PFSK-1 (cell line): Measurements from ENCODE around the gene ZG16B.

Experiments used
- FOXP2 ChIP-seq: optimal IDR thresholded peaks from 2 replicates; pipeline ENCODE3; 2011; ENCODE audit warnings: borderline replicate concordance, control low read depth, inconsistent platforms; ENCODE audit not compliant: insufficient read depth; ENCODE audit errors: extremely low read length, extremely low read depth
- POLR2AphosphoS5 ChIP-seq: IDR thresholded peaks from 2 replicates; pipeline ENCODE4 v1.6.1; 2012; ENCODE audit warnings: low read depth, mild to moderate bottlenecking, control low read depth, low read length, moderate library complexity
- SIN3A ChIP-seq: IDR thresholded peaks from 2 replicates; pipeline ENCODE4 v1.6.1; 2012; ENCODE audit warnings: mild to moderate bottlenecking, low read length, moderate library complexity, borderline replicate concordance; ENCODE audit not compliant: insufficient read depth
- TAF1 ChIP-seq: IDR thresholded peaks from 2 replicates; pipeline ENCODE4 v1.6.1; 2012; ENCODE audit warnings: low read length, control low read depth, borderline replicate concordance; ENCODE audit not compliant: insufficient read depth
- TF ChIP-seq, protein P1 (sequence below), 2 experiments: IDR thresholded peaks; 2 replicates each; pipeline versions ENCODE4 v1.6.1 to v1.8.0; 2011 to 2012; ENCODE audit warnings: low read depth in 2 of 2, low read length in 2 of 2, control low read depth in 1 of 2, inconsistent platforms in 1 of 2, mild to moderate bottlenecking in 1 of 2, moderate library complexity in 1 of 2; ENCODE audit not compliant: insufficient read depth in 1 of 2

Gene ZG16B

DNA sequence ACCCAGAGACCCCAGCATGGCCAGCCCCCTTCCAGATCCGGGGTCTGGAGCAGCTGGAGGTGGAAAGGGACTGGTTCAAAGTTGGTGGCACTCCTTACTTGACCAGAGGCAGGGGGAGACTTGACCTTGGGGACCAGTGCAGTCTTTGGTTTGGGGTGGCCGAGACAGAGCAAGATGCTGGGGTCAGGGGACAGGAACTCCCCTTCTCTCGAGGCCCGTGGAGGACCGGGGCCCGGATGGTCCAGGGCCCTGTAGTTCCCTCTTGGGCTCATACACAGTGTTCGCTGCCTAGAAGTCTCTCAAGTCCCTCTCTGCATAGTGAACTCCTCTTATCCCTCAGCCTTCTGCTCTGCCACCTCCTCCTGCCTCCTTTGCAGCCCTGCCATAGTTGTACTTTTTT is 42.1 kb upstream of the ZG16B start:
- TF ChIP-seq SIN3A: no peak
- no peak for TF ChIP-seq FOXP2
- TF ChIP-seq POLR2AphosphoS5: no peak
- TF ChIP-seq, protein P1, sequence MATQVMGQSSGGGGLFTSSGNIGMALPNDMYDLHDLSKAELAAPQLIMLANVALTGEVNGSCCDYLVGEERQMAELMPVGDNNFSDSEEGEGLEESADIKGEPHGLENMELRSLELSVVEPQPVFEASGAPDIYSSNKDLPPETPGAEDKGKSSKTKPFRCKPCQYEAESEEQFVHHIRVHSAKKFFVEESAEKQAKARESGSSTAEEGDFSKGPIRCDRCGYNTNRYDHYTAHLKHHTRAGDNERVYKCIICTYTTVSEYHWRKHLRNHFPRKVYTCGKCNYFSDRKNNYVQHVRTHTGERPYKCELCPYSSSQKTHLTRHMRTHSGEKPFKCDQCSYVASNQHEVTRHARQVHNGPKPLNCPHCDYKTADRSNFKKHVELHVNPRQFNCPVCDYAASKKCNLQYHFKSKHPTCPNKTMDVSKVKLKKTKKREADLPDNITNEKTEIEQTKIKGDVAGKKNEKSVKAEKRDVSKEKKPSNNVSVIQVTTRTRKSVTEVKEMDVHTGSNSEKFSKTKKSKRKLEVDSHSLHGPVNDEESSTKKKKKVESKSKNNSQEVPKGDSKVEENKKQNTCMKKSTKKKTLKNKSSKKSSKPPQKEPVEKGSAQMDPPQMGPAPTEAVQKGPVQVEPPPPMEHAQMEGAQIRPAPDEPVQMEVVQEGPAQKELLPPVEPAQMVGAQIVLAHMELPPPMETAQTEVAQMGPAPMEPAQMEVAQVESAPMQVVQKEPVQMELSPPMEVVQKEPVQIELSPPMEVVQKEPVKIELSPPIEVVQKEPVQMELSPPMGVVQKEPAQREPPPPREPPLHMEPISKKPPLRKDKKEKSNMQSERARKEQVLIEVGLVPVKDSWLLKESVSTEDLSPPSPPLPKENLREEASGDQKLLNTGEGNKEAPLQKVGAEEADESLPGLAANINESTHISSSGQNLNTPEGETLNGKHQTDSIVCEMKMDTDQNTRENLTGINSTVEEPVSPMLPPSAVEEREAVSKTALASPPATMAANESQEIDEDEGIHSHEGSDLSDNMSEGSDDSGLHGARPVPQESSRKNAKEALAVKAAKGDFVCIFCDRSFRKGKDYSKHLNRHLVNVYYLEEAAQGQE (IDR thresholded peaks at IDR 0.05; ENCODE audit: insufficient read depth in 1 of 2, low read depth in 2 of 2, low read length in 2 of 2): no peak
- no peak for TF ChIP-seq TAF1

DNA sequence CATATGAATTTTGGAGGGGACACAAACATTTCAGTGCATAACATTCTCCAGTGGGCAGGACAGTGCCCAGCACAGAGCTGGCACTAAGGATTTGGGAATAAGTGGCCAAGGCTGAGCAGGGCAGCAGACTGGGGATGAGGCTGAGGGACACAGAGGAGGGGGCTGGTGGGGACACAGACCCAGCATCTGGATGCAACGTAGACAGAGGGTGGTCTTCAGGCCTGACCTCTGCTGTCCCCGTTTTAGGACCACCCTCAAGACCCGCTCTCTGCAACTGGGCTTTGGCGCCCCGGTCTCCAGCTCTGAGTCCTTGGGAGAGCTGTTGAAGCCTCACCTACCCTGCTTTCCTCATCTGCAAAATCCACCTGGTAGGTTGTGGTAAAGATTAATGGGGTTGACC is 39.5 kb upstream of the ZG16B start:
- TF ChIP-seq FOXP2 (no peak), SIN3A (no peak), POLR2AphosphoS5 (no peak), TAF1 (no peak)
- TF ChIP-seq, protein P1 (IDR thresholded peaks at IDR 0.05; ENCODE audit: insufficient read depth in 1 of 2, low read depth in 2 of 2, low read length in 2 of 2): no peak

DNA sequence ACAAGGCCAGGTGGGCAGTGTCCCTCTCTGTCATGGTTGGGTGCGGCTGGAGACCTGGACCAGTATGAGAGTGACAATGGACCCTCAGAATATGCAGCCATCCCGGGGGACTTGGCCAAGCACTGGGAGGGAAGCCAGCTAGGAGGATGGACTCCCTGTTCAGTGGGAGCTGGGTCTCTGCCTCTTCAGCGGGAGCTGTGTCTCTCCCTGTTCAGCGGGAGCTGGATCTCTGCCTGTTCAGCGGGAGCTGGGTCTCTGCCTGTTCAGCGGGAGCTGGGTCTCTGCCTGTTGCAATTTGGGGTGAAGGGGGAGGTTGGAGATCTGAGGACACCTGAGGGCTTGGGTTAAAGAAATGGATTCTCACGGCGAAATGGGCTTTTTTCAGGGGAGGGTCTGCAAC is 38.9 kb upstream of the ZG16B start:
- TF ChIP-seq POLR2AphosphoS5 (no peak), TAF1 (no peak), FOXP2 (no peak), SIN3A (no peak)
- TF ChIP-seq, protein P1 (IDR thresholded peaks at IDR 0.05; ENCODE audit: insufficient read depth in 1 of 2, low read depth in 2 of 2, low read length in 2 of 2): no peak

DNA sequence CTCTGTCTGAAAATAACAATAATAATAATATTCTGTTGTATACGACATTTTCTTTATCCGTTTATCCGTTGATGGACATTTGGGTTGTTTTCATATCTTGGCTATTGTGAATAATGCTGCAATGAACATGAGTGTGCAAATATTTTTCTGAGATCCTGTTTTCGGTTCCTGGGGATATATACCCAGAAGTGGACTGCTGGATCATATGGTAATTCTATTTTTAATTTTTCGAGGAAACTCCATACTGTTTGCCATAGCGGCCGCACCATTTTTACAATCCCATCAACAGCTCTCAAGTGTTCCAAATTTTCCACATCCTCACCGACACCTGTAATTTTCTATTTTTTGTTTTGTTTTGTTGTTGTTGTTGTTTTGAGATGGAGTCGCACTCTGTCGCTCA is 37.2 kb upstream of the ZG16B start:
- TF ChIP-seq SIN3A (no peak), POLR2AphosphoS5 (no peak), FOXP2 (no peak), TAF1 (no peak)
- TF ChIP-seq, protein P1 (IDR thresholded peaks at IDR 0.05; ENCODE audit: insufficient read depth in 1 of 2, low read depth in 2 of 2, low read length in 2 of 2): no peak

DNA sequence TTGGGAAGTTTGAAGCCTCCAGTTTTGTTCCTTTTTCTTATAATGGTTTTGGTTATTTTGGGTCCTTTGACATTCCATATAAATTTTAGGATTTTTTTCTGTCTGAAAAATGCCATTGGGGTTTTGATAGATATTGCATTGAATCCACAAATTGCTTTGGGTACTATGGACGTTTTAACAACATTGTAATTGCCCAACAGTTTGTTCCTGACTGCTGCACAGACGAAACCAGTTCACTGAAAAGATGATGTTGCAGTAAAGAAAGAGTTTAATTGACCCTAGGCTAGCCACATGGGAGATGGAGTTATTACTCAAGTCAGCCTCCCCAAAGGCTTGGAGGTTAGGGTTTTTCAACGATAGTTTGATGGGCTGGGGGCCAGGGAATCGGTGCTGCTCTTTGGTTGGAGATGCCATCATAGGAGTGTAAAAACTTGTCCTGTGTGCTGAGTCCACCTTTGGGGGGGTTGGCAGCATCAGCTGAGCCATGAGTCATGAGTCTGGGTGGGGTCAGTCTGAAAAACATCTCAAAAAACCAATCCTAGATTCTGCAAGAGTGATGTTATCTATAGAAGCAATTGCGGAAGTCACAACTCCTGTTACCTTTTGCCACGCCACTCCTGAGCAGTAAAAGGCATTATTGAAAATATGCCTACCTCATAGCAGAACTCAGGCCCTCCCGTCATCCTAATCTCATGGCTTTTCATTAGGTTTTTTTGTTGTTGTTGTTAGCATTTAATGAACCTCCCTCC is 34.5 kb upstream of the ZG16B start:
- TF ChIP-seq, protein P1 (IDR thresholded peaks at IDR 0.05; ENCODE audit: insufficient read depth in 1 of 2, low read depth in 2 of 2, low read length in 2 of 2): no peak
- TF ChIP-seq TAF1 (no peak), POLR2AphosphoS5 (no peak), FOXP2 (no peak), SIN3A (no peak)
